ENCODE results near the gene PHACTR2. TPM values are rescaled to one million over a fixed set of nuclear protein-coding genes. Genes with fewer than 3 reads are reported as not detected.

The PHACTR2 gene
- total and polyA plus RNA-seq, 2 of the 13 experiments (the other 11 are each of a cell fraction or from before 2014, with no cell fraction given): 11.3 to 28.2 TPM

DNA sequence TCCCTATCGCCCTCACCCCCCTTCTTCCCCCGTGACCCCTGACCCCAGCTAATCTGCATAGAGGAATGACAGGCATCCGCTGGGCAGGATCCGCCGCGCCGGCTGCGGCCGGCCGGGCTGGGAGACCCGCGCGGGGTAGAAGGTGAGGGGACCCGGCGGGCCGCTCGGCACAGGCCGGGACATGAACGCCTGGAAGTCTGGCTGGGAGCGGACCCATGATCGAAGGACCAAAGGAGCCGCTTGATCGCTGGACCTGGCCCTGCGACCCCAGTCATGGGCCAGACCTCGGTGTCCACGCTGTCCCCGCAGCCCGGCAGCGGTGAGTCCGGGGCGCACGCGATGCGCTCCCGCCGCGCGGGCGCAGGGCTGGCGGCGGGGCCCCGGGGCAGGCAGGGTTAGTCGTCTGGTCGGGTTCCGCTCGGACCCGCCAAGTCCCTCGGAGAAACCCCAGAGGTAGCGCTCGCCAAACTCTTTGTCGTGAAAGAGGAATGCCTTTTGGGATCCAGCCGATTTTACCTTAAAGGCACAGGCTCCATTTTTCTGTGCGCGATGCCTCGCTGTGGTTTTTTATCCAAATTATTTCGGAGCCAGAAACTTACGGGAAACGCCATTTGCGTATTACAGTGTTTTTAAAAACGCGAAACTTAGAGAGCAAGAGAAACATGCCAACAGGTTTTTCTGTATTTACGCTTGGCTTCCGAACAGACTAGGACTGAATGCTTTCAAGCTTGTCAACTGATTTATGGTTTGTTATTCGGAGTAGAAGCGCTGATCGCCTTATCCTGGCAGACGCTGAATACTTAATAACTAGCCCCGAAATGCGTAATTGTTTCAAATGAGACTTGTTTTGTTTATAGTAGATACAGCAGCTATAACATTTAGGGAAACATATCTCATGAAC is at the start of gene PHACTR2 (continued):
- TF ChIP-seq, protein P1, sequence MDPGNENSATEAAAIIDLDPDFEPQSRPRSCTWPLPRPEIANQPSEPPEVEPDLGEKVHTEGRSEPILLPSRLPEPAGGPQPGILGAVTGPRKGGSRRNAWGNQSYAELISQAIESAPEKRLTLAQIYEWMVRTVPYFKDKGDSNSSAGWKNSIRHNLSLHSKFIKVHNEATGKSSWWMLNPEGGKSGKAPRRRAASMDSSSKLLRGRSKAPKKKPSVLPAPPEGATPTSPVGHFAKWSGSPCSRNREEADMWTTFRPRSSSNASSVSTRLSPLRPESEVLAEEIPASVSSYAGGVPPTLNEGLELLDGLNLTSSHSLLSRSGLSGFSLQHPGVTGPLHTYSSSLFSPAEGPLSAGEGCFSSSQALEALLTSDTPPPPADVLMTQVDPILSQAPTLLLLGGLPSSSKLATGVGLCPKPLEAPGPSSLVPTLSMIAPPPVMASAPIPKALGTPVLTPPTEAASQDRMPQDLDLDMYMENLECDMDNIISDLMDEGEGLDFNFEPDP (CRISPR knock-in tag; conservative IDR thresholded peaks at IDR 0.05): no peak
- TF ChIP-seq NONO (IDR thresholded peaks at IDR 0.05): no peak
- peak; percentile 58 for TF ChIP-seq NONO (CRISPR knock-in tag; conservative IDR thresholded peaks at IDR 0.05)
- TF ChIP-seq RBM22 (optimal IDR thresholded peaks at IDR 0.05; ENCODE audit: low read length): peak; percentile 52
- TF ChIP-seq, protein P2, sequence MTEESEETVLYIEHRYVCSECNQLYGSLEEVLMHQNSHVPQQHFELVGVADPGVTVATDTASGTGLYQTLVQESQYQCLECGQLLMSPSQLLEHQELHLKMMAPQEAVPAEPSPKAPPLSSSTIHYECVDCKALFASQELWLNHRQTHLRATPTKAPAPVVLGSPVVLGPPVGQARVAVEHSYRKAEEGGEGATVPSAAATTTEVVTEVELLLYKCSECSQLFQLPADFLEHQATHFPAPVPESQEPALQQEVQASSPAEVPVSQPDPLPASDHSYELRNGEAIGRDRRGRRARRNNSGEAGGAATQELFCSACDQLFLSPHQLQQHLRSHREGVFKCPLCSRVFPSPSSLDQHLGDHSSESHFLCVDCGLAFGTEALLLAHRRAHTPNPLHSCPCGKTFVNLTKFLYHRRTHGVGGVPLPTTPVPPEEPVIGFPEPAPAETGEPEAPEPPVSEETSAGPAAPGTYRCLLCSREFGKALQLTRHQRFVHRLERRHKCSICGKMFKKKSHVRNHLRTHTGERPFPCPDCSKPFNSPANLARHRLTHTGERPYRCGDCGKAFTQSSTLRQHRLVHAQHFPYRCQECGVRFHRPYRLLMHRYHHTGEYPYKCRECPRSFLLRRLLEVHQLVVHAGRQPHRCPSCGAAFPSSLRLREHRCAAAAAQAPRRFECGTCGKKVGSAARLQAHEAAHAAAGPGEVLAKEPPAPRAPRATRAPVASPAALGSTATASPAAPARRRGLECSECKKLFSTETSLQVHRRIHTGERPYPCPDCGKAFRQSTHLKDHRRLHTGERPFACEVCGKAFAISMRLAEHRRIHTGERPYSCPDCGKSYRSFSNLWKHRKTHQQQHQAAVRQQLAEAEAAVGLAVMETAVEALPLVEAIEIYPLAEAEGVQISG (CRISPR knock-in tag; IDR thresholded peaks at IDR 0.05): peak; percentile 68
- peak; percentile 43; the same call in 1 of the 2 replicates for TF ChIP-seq NCOA1 (CRISPR knock-in tag; IDR thresholded peaks at IDR 0.05)
- peak; percentile 72; the same call in 1 of the 2 replicates for TF ChIP-seq ZNF607 (CRISPR knock-in tag; IDR thresholded peaks at IDR 0.05; ENCODE audit: borderline replicate concordance)
- TF ChIP-seq ZSCAN12 (CRISPR knock-in tag; IDR thresholded peaks at IDR 0.05): peak; percentile 87; the same call in 1 of the 2 replicates
- peak; percentile 57; the same call in 1 of the 2 replicates for TF ChIP-seq ZBTB38 (CRISPR knock-in tag; IDR thresholded peaks at IDR 0.05)
- TF ChIP-seq, protein P3, sequence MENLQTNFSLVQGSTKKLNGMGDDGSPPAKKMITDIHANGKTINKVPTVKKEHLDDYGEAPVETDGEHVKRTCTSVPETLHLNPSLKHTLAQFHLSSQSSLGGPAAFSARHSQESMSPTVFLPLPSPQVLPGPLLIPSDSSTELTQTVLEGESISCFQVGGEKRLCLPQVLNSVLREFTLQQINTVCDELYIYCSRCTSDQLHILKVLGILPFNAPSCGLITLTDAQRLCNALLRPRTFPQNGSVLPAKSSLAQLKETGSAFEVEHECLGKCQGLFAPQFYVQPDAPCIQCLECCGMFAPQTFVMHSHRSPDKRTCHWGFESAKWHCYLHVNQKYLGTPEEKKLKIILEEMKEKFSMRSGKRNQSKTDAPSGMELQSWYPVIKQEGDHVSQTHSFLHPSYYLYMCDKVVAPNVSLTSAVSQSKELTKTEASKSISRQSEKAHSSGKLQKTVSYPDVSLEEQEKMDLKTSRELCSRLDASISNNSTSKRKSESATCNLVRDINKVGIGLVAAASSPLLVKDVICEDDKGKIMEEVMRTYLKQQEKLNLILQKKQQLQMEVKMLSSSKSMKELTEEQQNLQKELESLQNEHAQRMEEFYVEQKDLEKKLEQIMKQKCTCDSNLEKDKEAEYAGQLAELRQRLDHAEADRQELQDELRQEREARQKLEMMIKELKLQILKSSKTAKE (CRISPR knock-in tag; IDR thresholded peaks at IDR 0.05; ENCODE audit: borderline replicate concordance): peak; percentile 35; the same call in 1 of the 2 replicates
- TF ChIP-seq GLI4 (CRISPR knock-in tag; IDR thresholded peaks at IDR 0.05; ENCODE audit: borderline replicate concordance): no peak; the same call in 1 of the 2 replicates
- TF ChIP-seq GATAD2A (CRISPR knock-in tag; IDR thresholded peaks at IDR 0.05): no peak
- peak; percentile 58; the same call in 1 of the 2 replicates for TF ChIP-seq ZSCAN20 (CRISPR knock-in tag; IDR thresholded peaks at IDR 0.05; ENCODE audit: borderline replicate concordance)
- TF ChIP-seq, protein P4, sequence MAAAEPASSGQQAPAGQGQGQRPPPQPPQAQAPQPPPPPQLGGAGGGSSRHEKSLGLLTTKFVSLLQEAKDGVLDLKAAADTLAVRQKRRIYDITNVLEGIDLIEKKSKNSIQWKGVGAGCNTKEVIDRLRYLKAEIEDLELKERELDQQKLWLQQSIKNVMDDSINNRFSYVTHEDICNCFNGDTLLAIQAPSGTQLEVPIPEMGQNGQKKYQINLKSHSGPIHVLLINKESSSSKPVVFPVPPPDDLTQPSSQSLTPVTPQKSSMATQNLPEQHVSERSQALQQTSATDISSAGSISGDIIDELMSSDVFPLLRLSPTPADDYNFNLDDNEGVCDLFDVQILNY (CRISPR knock-in tag; conservative IDR thresholded peaks at IDR 0.05): 0 out of 2 replicates have a peak, but pooled peaks have one; percentile 20
- peak; percentile 99 for TF ChIP-seq HNRNPLL (IDR thresholded peaks at IDR 0.05; ENCODE audit: low read depth, low read length, poor library complexity, severe bottlenecking)
- TF ChIP-seq ZNF224 (CRISPR knock-in tag; IDR thresholded peaks at IDR 0.05): peak; percentile 24; the same call in 1 of the 2 replicates
- TF ChIP-seq MAZ (IDR thresholded peaks at IDR 0.05; ENCODE audit: borderline replicate concordance, low read depth, low read length): peak; percentile 60
- TF ChIP-seq MAZ (CRISPR knock-in tag; IDR thresholded peaks at IDR 0.05; ENCODE audit: low read depth): no peak
- TF ChIP-seq, protein P5, sequence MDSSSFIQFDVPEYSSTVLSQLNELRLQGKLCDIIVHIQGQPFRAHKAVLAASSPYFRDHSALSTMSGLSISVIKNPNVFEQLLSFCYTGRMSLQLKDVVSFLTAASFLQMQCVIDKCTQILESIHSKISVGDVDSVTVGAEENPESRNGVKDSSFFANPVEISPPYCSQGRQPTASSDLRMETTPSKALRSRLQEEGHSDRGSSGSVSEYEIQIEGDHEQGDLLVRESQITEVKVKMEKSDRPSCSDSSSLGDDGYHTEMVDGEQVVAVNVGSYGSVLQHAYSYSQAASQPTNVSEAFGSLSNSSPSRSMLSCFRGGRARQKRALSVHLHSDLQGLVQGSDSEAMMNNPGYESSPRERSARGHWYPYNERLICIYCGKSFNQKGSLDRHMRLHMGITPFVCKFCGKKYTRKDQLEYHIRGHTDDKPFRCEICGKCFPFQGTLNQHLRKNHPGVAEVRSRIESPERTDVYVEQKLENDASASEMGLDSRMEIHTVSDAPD (CRISPR knock-in tag; IDR thresholded peaks at IDR 0.05): 0 out of 2 replicates have a peak, but pooled peaks have one; percentile 32

Measured in HepG2 (cell line).